NCI-H748 (cell line): ENCODE results near the gene VASP.
"Not testable (repeated sequence)": the region's sequence is repeated elsewhere in the genome, so short reads cannot be mapped to it uniquely, and the experiment has no call there.

ENCODE experiments used
- DNase-seq: peaks from one replicate; lab custom pipeline; 2025; ENCODE audit not compliant: unreplicated experiment; lab: John Stamatoyannopoulos, UW

The VASP gene

GRCh38 chr19:45496349-45496953 is 10.8 kb upstream of the VASP start:
- peak; percentile 73 for DNase-seq

GRCh38 chr19:45497791-45498190 is 9.5 kb upstream of the VASP start:
- DNase-seq = no peak

- DNase-seq = peak; percentile 63
These were observed 8.7 kb upstream of the VASP start, which contains the start of gene PPM1N for GRCh38 chr19:45498411-45499195. Gene PPM1N (plus strand): TSS chr19:45498443. CDS start chr19:45498473, 30 bp downstream.

GRCh38 chr19:45499196-45500180 is 7.8 kb upstream of the VASP start:
- peak; percentile 89 for DNase-seq

GRCh38 chr19:45500918-45501729 is 6.2 kb upstream of the VASP start:
- DNase-seq = no peak

GRCh38 chr19:45501730-45502014 is 5.6 kb upstream of the VASP start:
- DNase-seq = no peak

GRCh38 chr19:45502111-45502510 is 5.2 kb upstream of the VASP start:
- no peak for DNase-seq

GRCh38 chr19:45503909-45504308 is 3.4 kb upstream of the VASP start:
- DNase-seq = no peak

- no peak for DNase-seq
These were observed 1.9 kb upstream of the VASP start for GRCh38 chr19:45505151-45505995.

- DNase-seq = no peak
These were observed 1.4 kb upstream of the VASP start for GRCh38 chr19:45505996-45506245.

GRCh38 chr19:45506246-45506988 is 862 bp upstream of the VASP start:
- peak; percentile 95 for DNase-seq

- peak; percentile 40 for DNase-seq
These were observed 665 bp downstream of the VASP start for GRCh38 chr19:45507872-45508416.

- peak; percentile 90 for DNase-seq
These were observed 1.2 kb downstream of the VASP start for GRCh38 chr19:45508417-45508860.

- DNase-seq = peak; percentile 66
These were observed 1.8 kb downstream of the VASP start for GRCh38 chr19:45508861-45509691.

- DNase-seq = no peak
These were observed 2.4 kb downstream of the VASP start for GRCh38 chr19:45509692-45510015.

- DNase-seq = not testable (repeated sequence)
These were observed 3.1 kb downstream of the VASP start for GRCh38 chr19:45510352-45510751.

GRCh38 chr19:45511074-45511473 is 3.8 kb downstream of the VASP start:
- DNase-seq = no peak

- DNase-seq = no peak
These were observed 5.7 kb downstream of the VASP start for GRCh38 chr19:45512881-45513483.
